GM23338 (cell line): ENCODE measurements around the gene PDE7B. TPM values are rescaled to one million over a fixed set of nuclear protein-coding genes. Genes with fewer than 3 reads are reported as not detected.

Experiments
- ATAC-seq: fragments of 200-7000 bp; cut with Tn5 transposase; 3 replicates; pipeline ENCODE4 v1.9.1; 2020
- DNase-seq: peaks from one replicate; pipeline ENCODE4 v3.0.0-alpha.2; 2015; ENCODE audit warnings: low spot score
- H2AFZ ChIP-seq: fragments of 200-600 bp; sonication (generic); 2 replicates; pipeline ENCODE4 v1.8.0; 2016; ENCODE audit warnings: antibody characterized with exemption, mild to moderate bottlenecking, moderate library complexity
- H3F3A ChIP-seq: fragments of 200-600 bp; sonication (generic); replicated peaks from 2 replicates; pipeline ENCODE4 v1.8.0; 2017; ENCODE audit warnings: antibody characterized with exemption, mixed run types, low read depth
- H3K27ac ChIP-seq: fragments of 200-600 bp; sonication (generic); 2 replicates; pipeline ENCODE4 v1.6.1; 2016; ENCODE audit warnings: low read depth
- H3K27me3 ChIP-seq: fragments of 200-600 bp; sonication (generic); 2 replicates; pipeline ENCODE4 v1.8.0; 2016; ENCODE audit warnings: mild to moderate bottlenecking, mixed run types, moderate library complexity; ENCODE audit not compliant: insufficient read depth
- H3K36me3 ChIP-seq: fragments of 200-600 bp; sonication (generic); 2 replicates; pipeline ENCODE4 v1.8.0; 2016; ENCODE audit warnings: mild to moderate bottlenecking; ENCODE audit not compliant: insufficient read depth
- H3K4me1 ChIP-seq: fragments of 200-600 bp; sonication (generic); 2 replicates; pipeline ENCODE4 v1.8.0; 2016; ENCODE audit warnings: mild to moderate bottlenecking, moderate library complexity; ENCODE audit not compliant: insufficient read depth
- H3K4me2 ChIP-seq: fragments of 200-600 bp; sonication (generic); 2 replicates; pipeline ENCODE4 v1.7.1; 2017; ENCODE audit warnings: mixed run types
- H3K4me3 ChIP-seq: fragments of 200-600 bp; sonication (generic); 2 replicates; pipeline ENCODE4 v1.6.1; 2016; ENCODE audit warnings: mixed run types
- H3K79me2 ChIP-seq: fragments of 200-600 bp; sonication (generic); replicated peaks from 2 replicates; pipeline ENCODE4 v1.8.0; 2017; ENCODE audit warnings: mild to moderate bottlenecking; ENCODE audit not compliant: insufficient read depth
- H3K9me2 ChIP-seq: fragments of 200-600 bp; sonication (generic); 2 replicates; pipeline ENCODE4 v1.8.0; 2017; ENCODE audit not compliant: insufficient read depth
- H4K20me1 ChIP-seq: fragments of 200-600 bp; sonication (generic); replicated peaks from 2 replicates; pipeline ENCODE4 v1.8.0; 2017; ENCODE audit warnings: mild to moderate bottlenecking; ENCODE audit not compliant: insufficient read depth
- H3K27ac Mint-ChIP-seq: 2 replicates; pipeline ENCODE4 v1.8.0; 2020; ENCODE audit warnings: inconsistent platforms, mild to moderate bottlenecking, moderate library complexity, mixed read lengths
- H3K27me3 Mint-ChIP-seq: 3 replicates; pipeline ENCODE4 v1.8.0; 2022; ENCODE audit warnings: low read depth, mild to moderate bottlenecking, moderate library complexity, mixed read lengths, inconsistent platforms; ENCODE audit not compliant: insufficient read depth, poor library complexity
- H3K36me3 Mint-ChIP-seq: 3 replicates; pipeline ENCODE4 v1.8.0; 2021; ENCODE audit warnings: low read depth, mild to moderate bottlenecking, inconsistent platforms, moderate library complexity, mixed read lengths
- H3K4me1 Mint-ChIP-seq: 3 replicates; pipeline ENCODE4 v1.8.0; 2020; ENCODE audit warnings: mild to moderate bottlenecking, inconsistent platforms, mixed read lengths
- H3K4me3 Mint-ChIP-seq: 3 replicates; pipeline ENCODE4 v1.8.0; 2021; ENCODE audit warnings: moderate library complexity, mild to moderate bottlenecking, inconsistent platforms, mixed read lengths
- H3K9me3 Mint-ChIP-seq: 3 replicates; pipeline ENCODE4 v1.8.0; 2020; ENCODE audit warnings: moderate library complexity, mild to moderate bottlenecking, inconsistent platforms, mixed read lengths
- CREB1 ChIP-seq: fragments of 250-450 bp; sonication (Bioruptor Pico); IDR thresholded peaks from 2 replicates; pipeline ENCODE4 v1.5.0; 2020; ENCODE audit warnings: low read depth, mild to moderate bottlenecking, moderate library complexity
- EZH2 ChIP-seq: fragments of 200-600 bp; sonication (generic); IDR thresholded peaks from one replicate; pipeline ENCODE4 v1.8.0; 2017; ENCODE audit warnings: antibody characterized with exemption, mild to moderate bottlenecking, low read depth; ENCODE audit not compliant: unreplicated experiment
- EZH2phosphoT487 ChIP-seq: fragments of 200-600 bp; sonication (generic); IDR thresholded peaks from one replicate; pipeline ENCODE4 v1.8.1; 2018; ENCODE audit warnings: antibody characterized with exemption; ENCODE audit not compliant: unreplicated experiment
- JUNB ChIP-seq: IDR thresholded peaks from one replicate; pipeline ENCODE4 v1.6.1; 2016; ENCODE audit warnings: antibody characterized with exemption; ENCODE audit not compliant: unreplicated experiment
- NANOG ChIP-seq: IDR thresholded peaks from 2 replicates; pipeline ENCODE4 v1.6.1; 2016; ENCODE audit warnings: antibody characterized with exemption, borderline replicate concordance
- POLR2AphosphoS5 ChIP-seq: IDR thresholded peaks from 2 replicates; pipeline ENCODE4 v1.6.1; 2016; ENCODE audit warnings: antibody characterized with exemption, low read depth
- STAT1 ChIP-seq: IDR thresholded peaks from one replicate; pipeline ENCODE4 v1.6.1; 2016; ENCODE audit warnings: antibody characterized with exemption; ENCODE audit not compliant: unreplicated experiment
- ZNF114 ChIP-seq: fragments of 250-450 bp; sonication (Bioruptor Pico); IDR thresholded peaks from 2 replicates; pipeline ENCODE4 v1.5.0; 2020; ENCODE audit warnings: mild to moderate bottlenecking, moderate library complexity
- ZNF331 ChIP-seq: fragments of 250-450 bp; sonication (Bioruptor Pico); IDR thresholded peaks from 2 replicates; pipeline ENCODE4 v1.5.0; 2020; ENCODE audit warnings: low read depth, mild to moderate bottlenecking, moderate library complexity
- polyA plus RNA-seq: library from polyadenylated mRNA; unstranded; fragments of >200 nt; fragmentation: Nextera tagmentation; extraction: Ambion mirVana; gene quantifications from 2 replicates; pipeline ENCODE4 v1.2.1, GENCODE V29; 2016
- total RNA-seq: library from RNA; depleted of rRNA; stranded (reverse); fragments of >200 nt; shearing (Covaris generic); gene quantifications from 2 replicates; pipeline ENCODE4 v1.2.3, GENCODE V29; 2014
- TF ChIP-seq, protein P1 (sequence below): fragments of 250-450 bp; sonication (Bioruptor Pico); IDR thresholded peaks from 2 replicates; pipeline ENCODE4 v1.5.0; 2020; ENCODE audit warnings: mild to moderate bottlenecking, moderate library complexity
- TF ChIP-seq, protein P2 (sequence below): IDR thresholded peaks from 2 replicates; pipeline ENCODE4 v1.6.1; 2016; ENCODE audit warnings: antibody characterized with exemption
- TF ChIP-seq, protein P3 (sequence below), 2 experiments: fragments of 200-600 bp in 1 of 2; sonication (generic) in 1 of 2; conservative IDR thresholded peaks; 2 replicates each; pipeline versions ENCODE4 v1.5.1 to v1.6.1; 2016 to 2017; ENCODE audit warnings: antibody characterized with exemption in 2 of 2, low read depth in 2 of 2, mild to moderate bottlenecking in 2 of 2, moderate library complexity in 1 of 2
- TF ChIP-seq, protein P4 (sequence below): IDR thresholded peaks from one replicate; pipeline ENCODE4 v1.6.1; 2018; ENCODE audit warnings: antibody characterized with exemption; ENCODE audit not compliant: unreplicated experiment

PDE7B gene
- total and polyA plus RNA-seq, 2 experiments from 2014 or later, result 0.07 TPM; not detected in 1

DNA sequence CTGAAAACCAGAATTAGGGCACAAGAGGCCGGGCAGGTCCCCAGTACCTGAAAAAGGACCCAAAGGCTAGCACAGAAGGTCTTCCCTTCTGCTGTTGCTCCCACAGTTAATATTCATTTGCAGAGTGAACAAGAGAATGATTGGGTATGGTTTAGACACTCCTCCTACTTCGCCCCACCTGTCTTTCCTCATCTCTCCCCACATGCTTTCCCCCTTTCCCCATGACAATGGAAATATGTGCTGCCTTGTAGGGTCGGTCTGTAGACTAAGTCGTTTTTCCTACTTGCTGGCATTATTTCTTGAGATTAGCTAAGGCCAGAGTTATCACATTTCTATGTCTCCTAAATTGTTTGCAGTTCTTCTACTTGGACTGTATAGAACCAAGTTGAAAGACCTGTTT is 181.9 kb downstream of the PDE7B start:
- Histone ChIP-seq H3F3A (no peaks in the 10 kb centered on the region), H3K79me2 (no peaks in the 10 kb centered on the region), H4K20me1 (no peaks in the 10 kb centered on the region), H3K4me2 (no peak overlapping the region), H3K4me1 (no peaks in the 10 kb centered on the region), H3K27me3 (no peaks in the 10 kb centered on the region), H2AFZ (no peak overlapping the region), H3K4me3 (no peak overlapping the region), H3K9me2 (no peaks in the 10 kb centered on the region), H3K27ac (no peak overlapping the region), H3K36me3 (no peaks in the 10 kb centered on the region)
- ATAC-seq (no peak), DNase-seq (no peak)
- Mint-ChIP-seq H3K4me3 (no peak overlapping the region), H3K27me3 (peaks cover 2% of the 10 kb centered on the region), H3K9me3 (no peaks in the 10 kb centered on the region), H3K36me3 (no peaks in the 10 kb centered on the region), H3K4me1 (peaks cover 14% of the 10 kb centered on the region), H3K27ac (no peak overlapping the region)
- TF ChIP-seq POLR2AphosphoS5, result no peak
- no peak for TF ChIP-seq JUNB
- no peak for TF ChIP-seq EZH2
- TF ChIP-seq, protein P1, sequence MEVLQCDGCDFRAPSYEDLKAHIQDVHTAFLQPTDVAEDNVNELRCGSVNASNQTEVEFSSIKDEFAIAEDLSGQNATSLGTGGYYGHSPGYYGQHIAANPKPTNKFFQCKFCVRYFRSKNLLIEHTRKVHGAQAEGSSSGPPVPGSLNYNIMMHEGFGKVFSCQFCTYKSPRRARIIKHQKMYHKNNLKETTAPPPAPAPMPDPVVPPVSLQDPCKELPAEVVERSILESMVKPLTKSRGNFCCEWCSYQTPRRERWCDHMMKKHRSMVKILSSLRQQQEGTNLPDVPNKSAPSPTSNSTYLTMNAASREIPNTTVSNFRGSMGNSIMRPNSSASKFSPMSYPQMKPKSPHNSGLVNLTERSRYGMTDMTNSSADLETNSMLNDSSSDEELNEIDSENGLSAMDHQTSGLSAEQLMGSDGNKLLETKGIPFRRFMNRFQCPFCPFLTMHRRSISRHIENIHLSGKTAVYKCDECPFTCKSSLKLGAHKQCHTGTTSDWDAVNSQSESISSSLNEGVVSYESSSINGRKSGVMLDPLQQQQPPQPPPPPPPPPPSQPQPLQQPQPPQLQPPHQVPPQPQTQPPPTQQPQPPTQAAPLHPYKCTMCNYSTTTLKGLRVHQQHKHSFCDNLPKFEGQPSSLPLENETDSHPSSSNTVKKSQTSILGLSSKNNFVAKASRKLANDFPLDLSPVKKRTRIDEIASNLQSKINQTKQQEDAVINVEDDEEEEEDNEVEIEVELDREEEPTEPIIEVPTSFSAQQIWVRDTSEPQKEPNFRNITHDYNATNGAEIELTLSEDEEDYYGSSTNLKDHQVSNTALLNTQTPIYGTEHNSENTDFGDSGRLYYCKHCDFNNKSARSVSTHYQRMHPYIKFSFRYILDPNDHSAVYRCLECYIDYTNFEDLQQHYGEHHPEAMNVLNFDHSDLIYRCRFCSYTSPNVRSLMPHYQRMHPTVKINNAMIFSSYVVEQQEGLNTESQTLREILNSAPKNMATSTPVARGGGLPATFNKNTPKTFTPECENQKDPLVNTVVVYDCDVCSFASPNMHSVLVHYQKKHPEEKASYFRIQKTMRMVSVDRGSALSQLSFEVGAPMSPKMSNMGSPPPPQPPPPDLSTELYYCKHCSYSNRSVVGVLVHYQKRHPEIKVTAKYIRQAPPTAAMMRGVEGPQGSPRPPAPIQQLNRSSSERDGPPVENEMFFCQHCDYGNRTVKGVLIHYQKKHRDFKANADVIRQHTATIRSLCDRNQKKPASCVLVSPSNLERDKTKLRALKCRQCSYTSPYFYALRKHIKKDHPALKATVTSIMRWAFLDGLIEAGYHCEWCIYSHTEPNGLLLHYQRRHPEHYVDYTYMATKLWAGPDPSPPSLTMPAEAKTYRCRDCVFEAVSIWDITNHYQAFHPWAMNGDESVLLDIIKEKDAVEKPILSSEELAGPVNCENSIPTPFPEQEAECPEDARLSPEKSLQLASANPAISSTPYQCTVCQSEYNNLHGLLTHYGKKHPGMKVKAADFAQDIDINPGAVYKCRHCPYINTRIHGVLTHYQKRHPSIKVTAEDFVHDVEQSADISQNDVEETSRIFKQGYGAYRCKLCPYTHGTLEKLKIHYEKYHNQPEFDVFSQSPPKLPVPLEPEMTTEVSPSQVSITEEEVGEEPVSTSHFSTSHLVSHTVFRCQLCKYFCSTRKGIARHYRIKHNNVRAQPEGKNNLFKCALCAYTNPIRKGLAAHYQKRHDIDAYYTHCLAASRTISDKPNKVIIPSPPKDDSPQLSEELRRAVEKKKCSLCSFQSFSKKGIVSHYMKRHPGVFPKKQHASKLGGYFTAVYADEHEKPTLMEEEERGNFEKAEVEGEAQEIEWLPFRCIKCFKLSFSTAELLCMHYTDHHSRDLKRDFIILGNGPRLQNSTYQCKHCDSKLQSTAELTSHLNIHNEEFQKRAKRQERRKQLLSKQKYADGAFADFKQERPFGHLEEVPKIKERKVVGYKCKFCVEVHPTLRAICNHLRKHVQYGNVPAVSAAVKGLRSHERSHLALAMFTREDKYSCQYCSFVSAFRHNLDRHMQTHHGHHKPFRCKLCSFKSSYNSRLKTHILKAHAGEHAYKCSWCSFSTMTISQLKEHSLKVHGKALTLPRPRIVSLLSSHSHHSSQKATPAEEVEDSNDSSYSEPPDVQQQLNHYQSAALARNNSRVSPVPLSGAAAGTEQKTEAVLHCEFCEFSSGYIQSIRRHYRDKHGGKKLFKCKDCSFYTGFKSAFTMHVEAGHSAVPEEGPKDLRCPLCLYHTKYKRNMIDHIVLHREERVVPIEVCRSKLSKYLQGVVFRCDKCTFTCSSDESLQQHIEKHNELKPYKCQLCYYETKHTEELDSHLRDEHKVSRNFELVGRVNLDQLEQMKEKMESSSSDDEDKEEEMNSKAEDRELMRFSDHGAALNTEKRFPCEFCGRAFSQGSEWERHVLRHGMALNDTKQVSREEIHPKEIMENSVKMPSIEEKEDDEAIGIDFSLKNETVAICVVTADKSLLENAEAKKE, result no peak
- no peak for TF ChIP-seq ZNF331 (CRISPR knock-in tag)
- no peak for TF ChIP-seq STAT1
- no peak for TF ChIP-seq CREB1 (CRISPR knock-in tag)
- no peak for TF ChIP-seq NANOG
- TF ChIP-seq, protein P2, sequence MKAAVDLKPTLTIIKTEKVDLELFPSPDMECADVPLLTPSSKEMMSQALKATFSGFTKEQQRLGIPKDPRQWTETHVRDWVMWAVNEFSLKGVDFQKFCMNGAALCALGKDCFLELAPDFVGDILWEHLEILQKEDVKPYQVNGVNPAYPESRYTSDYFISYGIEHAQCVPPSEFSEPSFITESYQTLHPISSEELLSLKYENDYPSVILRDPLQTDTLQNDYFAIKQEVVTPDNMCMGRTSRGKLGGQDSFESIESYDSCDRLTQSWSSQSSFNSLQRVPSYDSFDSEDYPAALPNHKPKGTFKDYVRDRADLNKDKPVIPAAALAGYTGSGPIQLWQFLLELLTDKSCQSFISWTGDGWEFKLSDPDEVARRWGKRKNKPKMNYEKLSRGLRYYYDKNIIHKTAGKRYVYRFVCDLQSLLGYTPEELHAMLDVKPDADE, result no peak
- TF ChIP-seq EZH2phosphoT487, result no peak
- TF ChIP-seq, protein P3, sequence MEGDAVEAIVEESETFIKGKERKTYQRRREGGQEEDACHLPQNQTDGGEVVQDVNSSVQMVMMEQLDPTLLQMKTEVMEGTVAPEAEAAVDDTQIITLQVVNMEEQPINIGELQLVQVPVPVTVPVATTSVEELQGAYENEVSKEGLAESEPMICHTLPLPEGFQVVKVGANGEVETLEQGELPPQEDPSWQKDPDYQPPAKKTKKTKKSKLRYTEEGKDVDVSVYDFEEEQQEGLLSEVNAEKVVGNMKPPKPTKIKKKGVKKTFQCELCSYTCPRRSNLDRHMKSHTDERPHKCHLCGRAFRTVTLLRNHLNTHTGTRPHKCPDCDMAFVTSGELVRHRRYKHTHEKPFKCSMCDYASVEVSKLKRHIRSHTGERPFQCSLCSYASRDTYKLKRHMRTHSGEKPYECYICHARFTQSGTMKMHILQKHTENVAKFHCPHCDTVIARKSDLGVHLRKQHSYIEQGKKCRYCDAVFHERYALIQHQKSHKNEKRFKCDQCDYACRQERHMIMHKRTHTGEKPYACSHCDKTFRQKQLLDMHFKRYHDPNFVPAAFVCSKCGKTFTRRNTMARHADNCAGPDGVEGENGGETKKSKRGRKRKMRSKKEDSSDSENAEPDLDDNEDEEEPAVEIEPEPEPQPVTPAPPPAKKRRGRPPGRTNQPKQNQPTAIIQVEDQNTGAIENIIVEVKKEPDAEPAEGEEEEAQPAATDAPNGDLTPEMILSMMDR (conservative IDR thresholded peaks at IDR 0.05; ENCODE audit: low read depth in 2 of 2), result no peak
- no peak for TF ChIP-seq ZNF114 (CRISPR knock-in tag)
- TF ChIP-seq, protein P4, sequence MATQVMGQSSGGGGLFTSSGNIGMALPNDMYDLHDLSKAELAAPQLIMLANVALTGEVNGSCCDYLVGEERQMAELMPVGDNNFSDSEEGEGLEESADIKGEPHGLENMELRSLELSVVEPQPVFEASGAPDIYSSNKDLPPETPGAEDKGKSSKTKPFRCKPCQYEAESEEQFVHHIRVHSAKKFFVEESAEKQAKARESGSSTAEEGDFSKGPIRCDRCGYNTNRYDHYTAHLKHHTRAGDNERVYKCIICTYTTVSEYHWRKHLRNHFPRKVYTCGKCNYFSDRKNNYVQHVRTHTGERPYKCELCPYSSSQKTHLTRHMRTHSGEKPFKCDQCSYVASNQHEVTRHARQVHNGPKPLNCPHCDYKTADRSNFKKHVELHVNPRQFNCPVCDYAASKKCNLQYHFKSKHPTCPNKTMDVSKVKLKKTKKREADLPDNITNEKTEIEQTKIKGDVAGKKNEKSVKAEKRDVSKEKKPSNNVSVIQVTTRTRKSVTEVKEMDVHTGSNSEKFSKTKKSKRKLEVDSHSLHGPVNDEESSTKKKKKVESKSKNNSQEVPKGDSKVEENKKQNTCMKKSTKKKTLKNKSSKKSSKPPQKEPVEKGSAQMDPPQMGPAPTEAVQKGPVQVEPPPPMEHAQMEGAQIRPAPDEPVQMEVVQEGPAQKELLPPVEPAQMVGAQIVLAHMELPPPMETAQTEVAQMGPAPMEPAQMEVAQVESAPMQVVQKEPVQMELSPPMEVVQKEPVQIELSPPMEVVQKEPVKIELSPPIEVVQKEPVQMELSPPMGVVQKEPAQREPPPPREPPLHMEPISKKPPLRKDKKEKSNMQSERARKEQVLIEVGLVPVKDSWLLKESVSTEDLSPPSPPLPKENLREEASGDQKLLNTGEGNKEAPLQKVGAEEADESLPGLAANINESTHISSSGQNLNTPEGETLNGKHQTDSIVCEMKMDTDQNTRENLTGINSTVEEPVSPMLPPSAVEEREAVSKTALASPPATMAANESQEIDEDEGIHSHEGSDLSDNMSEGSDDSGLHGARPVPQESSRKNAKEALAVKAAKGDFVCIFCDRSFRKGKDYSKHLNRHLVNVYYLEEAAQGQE, result no peak
